ENCODE measurements around the gene C1D.

The C1D gene

DNA sequence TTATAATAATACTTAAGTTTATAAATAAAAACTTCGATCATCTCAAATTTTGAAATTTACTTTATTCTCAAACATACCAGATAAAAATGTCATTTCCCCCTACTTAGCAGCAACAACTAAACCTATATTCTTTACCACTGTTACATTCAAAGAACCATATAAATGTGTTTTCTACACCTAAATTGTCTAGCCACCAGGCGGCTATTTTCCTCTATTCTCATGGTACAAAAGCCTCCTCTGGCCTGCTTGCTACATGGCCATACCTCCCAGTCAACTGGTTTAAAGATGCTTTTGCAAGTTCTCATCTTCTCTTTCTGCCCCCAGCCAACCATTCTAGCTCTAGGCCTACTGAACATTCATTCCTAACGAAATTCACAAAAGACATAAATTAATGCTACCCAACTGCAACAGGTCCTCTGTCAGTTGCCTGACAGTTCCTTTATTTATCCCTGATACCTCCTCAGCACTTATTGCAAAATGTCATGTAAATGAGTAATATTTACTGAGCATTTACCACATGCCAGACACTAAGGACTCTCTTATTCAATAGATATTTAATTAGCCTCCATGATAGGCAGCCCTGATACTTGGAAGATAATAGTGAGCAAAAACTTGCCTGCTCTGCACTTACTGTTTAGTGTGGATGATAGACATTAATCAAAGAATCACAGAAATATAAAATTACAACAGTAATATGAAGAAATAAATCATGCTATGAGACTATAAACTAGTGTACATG, 5.0 kb downstream of the C1D start:
- no peak for DNase-seq (ENCODE audit: low spot score)

DNA sequence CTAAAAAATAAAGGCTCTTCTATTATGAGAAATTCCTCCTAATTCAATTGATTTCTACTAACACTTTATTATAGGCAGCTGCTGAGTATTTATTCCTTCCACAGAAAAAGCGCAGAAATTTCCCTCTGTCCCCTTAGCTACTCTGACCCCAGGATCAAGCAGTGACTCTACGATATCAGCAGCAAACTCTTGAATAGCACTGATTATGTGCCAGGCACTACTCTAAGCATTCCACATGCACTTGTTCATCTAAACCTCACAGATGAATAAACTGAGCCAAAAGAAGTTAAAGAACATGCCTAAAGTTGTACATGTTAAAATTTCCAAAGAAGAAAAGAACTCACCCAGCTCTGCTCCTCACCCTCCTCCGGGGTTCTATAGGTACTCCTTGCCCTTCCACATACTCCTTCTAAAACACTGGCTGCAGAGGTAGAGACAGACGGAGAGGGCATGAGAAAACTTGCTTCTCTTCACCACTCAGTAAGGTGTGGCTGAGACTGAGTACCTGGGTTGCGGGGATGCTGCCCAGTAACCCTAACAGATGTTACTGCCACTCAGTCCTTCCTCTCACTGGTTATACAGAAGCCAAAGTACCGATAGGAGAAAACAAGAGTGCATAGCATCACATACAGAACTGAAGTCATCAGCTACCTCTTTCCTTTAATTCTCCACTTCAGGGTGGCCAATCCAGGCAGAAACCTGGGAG, 9.9 kb downstream of the C1D start:
- no peak for DNase-seq (ENCODE audit: low spot score)

DNA sequence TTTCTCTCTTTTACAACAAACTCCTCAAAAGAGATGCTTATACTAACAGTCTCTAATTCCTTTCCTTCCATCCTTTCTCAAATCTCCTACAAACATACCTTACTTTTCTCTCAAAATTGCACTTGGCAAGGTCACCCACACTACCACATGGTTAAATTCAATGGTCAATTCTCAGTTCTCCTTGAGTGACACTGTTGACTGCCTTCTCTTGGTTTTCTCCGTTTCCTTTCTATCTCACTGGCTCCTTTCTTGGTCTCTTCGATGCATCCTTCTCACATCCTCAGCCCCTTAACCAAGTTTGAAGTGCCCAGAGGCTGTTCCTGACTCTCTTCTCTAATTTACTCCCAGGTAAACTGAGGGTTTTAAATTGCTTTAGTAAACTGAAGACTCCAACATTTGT, 12.5 kb downstream of the C1D start:
- DNase-seq (ENCODE audit: low spot score) = no peak

DNA sequence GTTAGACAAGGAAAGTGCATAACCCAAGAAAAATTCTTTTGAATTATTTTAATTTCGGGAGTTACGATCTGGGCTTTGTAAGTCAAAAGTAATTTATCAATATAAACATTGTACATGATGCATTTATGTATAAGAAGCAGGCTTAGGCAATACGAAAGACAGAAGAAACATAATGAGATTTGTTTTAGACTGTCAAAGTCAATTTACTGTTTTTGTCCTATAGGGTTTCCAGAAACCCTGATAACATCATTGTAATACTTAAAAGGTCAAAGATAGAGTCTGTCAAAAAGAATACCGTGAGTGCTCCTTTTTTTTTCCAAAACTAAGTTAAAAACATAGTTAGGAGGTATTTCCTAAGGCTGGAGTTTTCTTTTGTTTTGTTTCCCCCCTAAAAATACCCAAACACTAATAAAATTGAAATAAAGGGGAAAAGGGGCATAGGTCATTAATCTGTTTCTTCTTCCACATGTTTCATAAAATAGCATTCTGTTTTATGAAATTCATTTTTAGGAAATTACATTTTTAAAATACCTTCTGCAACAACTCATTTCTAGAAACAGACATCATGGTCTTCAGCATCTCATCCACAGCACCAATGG, 16.1 kb downstream of the C1D start:
- no peak for DNase-seq (ENCODE audit: low spot score)

DNA sequence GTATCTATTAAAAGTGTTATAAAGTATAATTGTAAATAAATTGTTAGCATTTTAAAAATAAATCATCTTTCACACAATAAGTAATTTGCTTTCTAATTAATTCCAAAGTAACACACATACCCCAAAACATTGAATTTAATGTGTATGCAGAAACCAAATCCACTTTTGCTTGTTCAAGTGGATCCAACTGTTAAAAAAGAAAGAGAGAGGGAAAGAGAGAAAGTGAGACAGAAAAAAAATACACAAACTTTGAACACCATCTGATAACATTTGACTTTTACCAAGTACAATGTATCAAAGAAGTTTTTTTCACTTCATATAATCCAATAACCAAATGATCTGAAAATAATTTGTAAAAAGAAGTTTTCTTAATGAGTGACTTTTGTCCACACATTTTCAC, 16.6 kb downstream of the C1D start:
- DNase-seq (ENCODE audit: low spot score) = no peak

DNA sequence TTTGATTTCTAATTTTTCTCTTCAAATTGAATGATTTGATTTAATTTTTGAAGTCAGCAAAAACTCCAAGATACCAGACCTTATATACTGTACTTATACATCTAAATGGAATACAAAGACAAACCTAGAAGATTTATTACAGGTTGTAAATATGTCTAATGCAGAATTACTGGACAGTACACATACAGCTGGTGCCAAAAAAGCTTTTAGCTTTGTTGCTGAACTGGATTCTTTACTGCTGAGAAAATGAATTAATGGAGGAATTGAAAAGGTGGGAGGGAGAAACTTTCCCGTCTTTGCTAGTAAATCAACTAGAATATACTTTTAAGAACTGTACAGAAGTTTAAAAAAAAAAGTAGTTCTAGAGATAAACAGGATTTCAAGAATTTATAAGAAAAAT, 17.5 kb downstream of the C1D start:
- DNase-seq (ENCODE audit: low spot score) = no peak

DNA sequence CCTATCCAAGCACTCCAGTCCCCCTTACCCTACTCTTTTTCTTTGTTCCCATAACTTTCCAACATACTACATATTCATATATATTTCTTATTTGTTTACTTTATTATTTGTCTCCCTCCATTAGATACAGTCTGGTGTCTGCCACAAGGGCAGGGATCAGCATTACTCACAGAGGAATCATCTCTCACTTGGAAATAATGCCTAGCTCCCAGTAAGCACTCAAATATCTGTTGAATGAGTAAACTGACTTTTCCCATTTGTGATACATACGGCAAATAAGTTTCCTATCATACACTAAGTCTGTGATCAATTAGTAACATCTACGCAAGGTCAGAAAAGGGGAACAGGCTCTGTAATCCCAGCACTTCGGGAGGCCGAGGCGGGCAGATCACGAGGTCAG, 18.7 kb downstream of the C1D start:
- peak; percentile 40 for DNase-seq (ENCODE audit: low spot score)

DNA sequence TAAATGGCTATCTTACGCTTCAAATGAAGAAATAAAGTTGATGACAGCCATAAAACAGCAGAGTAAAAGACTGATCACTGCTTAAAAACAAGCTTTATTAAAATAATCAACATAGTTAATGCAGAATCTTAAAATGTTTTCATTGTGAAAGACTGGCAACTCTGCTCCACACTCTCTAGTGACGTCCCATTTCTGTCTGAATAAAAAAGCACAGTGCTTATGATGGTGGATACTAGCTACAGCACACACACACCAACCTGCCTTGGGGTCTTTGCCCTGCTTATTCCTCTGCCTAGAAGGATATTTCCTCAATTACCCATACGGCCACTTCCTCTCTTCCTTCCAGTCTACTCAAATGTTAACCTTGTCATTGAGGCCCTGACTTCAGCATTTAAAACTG, 19.1 kb downstream of the C1D start:
- DNase-seq (ENCODE audit: low spot score) = no peak

DNA sequence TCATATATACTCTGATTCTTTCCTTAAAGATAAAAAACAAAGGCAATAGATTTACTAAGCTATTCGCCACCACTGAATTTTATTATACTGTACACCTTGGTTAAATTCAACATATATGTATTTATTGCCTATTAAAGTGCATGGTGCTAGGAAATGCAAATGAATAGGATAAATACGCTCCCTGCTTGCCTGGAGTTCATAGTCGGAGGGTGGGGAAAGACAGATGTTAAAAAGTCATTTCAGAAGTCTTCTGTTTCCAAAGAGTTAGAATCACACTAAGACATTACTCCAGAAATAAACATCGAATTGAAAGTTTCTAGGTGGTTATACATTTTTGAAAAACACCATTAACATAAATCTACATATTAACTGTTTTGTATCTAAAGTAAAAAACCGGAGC, 19.8 kb downstream of the C1D start:
- DNase-seq (ENCODE audit: low spot score) = no peak

DNA sequence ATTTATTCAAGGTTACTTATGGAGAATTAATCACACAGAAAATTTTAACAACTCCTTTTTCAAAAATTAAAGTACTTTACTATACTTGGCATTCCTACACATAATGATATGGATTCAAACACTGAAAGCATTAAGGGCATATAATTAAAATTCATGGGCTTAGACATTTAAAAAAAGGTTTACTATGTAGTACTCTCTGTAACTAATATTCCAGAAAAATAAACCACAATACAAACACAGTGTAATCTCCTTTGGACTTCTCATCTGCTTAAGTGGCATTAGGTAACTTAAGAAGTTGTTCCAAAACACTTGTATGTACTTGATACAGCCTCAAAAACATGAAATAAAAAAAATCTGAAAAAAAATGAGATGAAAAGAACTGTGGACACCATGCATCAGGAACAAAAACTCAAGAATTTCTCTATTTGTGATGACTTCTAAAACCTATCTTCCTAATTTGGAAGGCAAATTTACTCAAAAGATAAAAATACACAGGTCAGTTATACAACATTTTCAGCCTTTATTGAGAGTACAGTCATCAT, 21.0 kb downstream of the C1D start:
- no peak for DNase-seq (ENCODE audit: low spot score)

DNA sequence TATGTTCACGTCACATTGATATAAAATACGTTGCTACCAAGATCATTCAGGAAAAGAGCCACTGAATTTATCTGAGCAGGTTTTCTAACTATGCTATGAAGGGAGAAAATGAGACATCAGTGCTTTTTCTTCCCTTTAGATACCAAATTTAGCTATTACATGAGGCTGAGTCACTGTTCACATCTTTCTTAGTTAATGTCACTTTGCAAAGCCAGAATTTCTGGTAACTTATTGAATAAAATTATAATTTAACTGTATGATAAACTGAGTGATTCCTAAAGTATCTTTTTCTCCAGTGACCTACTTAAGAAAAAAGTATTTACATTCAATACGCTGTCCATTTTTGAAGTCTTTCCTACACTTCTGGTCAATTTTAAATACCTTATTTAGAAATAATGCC, 22.7 kb downstream of the C1D start:
- DNase-seq (ENCODE audit: low spot score) = no peak

DNA sequence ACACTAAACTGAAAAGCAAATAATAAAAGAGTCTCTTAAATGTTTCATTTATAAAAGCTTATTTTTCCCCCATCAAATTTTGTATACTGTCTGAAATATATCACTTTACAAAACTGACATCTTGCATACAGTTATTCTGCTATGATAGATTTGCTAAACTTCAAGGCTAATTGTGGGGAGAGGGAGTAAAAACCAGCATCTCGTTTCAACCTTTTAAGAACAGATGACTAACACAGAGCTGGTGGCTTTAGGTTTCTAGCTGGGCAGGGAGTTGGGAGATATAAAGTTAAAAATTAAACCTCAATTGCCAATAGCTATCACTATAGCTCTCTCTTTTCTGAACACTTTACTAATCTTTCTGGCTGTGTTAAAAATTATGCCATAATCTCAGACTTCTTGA, 23.5 kb downstream of the C1D start:
- no peak for DNase-seq (ENCODE audit: low spot score)

DNA sequence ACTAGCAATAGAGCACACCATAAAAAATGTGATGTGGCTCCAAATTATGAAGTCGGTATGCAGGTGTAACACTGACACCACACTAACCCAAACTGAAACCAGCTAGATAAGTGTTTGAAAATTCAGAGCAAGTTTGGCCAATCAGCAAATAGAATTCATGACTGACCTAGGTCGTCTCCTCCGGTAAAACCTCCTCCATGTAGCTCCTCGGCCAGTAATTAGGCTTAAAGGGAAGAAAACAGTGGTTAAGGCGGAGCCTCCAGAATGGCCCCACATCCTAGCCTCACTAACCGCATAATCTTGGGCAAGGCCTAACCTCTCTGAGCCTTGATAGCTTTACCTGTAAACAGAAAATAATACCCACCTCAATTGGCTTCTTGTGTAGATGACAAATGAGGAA, 30.1 kb downstream of the C1D start:
- DNase-seq (ENCODE audit: low spot score) = no peak

DNA sequence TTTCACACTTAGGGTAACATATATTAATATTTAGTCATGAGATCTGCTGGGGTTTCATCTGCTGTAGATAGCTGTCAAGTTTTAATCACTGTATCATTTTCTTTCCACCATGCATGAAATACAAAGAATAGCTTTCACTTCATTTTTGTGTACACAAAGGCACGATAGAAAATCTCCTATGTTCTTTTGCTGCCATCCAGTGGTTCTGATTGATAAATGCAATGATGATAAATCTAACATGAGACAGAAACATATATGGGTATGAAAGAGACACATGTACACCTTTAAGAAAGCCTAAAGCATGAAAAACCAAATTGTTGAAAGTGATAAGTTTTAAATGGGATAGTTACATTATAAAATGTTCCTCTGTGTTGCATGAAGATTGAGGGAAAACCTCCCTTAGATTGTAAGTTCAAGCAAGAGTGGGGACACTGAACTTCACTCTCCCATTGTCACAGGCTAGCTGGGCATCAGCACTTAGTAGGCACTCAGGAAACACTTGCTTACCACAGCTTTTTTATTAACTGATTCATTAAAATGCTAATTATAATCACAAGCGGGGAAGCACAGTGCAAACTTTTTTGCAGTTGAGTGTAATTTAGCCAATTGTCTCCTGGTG, 31.2 kb downstream of the C1D start:
- peak; percentile 27 for DNase-seq (ENCODE audit: low spot score)

DNA sequence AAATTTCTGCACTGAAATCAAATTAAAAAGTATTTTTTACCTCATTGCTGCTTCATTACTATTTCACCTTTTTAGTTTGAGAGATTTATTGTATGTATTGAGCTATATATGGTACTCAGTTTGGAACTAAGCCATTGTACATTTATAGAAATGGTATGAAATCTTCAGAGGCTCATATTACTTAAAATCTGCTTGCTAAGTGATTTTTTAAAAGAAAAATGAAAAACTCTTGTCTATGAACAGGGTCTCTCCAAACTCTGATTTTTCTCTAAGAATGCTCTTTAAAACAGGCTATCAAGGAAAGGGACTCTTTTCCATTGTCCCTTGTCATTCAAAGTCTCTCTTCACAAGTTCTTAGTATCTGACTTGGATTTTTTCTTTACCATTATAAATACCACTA, 31.8 kb downstream of the C1D start:
- no peak for DNase-seq (ENCODE audit: low spot score)

DNA sequence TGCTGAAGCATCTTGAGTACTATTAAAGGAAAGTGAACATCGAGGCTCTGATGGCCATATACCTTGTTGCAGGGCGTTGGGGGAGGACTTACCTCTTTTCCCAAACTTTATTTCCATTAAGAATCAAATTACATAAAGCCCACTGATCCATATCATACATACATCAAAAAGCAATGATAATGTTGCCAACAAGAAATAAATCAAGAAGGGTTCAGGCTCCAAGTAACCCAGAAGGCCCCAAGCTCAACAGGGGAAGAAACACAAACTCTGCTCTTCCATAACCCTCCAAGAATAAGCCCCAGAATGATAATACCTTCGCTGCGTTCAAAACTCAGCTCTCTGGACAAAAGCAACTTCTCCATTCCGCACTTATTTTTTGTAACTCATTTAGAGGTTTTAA, 32.3 kb downstream of the C1D start:
- DNase-seq (ENCODE audit: low spot score) = no peak

DNA sequence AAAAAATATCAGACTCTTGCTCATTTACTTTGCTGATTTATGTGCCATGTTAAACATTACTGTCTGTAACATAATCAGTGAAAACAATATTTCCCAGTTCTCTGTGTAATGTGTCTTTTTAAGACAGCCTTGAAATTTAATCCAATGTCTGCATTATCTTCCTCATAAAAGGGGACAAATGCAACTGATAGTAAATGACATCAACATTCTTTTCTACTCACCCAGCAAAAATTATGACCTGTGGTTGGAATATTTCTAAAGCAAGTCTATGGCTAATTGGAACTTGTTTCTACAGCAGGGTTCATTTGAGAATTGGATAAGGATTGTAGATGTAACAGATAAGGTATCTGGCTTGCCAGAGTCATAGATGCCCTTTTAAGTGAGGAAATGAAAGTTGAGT, 34.8 kb downstream of the C1D start:
- DNase-seq (ENCODE audit: low spot score) = no peak

DNA sequence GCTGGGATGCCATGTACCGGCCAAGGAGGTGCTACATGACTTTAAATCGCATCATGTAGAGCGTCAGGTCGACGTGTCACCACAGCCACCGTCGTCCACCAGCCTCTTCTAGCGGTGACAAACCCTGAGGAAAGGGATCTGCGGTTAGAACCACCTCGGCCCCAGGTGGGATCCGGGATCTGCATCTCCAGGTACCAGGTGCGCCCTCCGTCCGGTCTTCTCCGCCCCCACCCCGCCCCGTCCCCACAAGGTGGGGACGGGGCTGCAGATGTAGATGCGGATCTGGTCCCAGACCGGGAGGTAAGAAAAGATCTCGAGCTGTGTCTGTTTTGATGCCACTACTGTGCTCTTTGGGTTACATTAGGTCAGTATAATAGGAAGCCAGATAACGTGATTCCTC, 38.4 kb downstream of the C1D start:
- DNase-seq (ENCODE audit: low spot score) = no peak

DNA sequence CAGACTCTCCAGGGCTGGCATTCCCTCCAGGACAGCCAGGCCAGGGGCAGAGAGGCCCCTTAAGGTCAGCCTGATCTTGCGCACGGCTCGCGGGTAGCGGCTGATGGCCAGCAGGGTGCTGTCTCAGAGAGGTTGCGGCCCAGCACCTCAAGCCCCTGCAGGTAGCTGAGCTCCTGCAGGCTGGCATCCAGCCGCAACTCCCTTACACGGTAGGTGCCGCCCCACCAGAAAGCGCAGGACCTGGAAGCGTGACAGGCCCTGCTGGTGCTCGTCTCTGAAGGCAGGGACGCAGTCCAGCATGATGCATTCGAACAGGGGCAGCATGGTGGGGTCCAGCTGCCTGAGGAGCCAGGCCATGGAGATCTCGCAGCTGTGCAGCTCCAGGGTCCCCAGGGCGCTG, 38.9 kb downstream of the C1D start:
- no peak for DNase-seq (ENCODE audit: low spot score)

DNA sequence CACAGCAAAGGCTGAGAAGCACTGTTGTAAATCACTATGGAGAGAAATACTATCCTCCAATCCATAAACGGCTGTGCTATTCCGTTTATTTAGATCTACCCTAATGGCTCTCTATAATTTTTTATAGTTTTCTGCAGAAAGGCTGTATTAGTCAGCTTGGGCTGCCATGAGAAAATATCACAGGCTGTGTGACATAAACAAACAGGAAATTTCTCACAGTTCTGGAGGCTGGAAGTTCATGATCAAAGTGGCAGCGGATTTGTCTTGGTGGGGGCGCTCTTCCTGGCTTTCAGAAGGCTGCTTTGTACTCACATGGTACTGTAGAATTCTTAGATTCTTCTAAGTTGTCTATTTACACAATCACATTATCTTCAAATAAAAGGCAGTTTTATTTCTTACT, 44.1 kb downstream of the C1D start:
- DNase-seq (ENCODE audit: low spot score) = no peak

DNA sequence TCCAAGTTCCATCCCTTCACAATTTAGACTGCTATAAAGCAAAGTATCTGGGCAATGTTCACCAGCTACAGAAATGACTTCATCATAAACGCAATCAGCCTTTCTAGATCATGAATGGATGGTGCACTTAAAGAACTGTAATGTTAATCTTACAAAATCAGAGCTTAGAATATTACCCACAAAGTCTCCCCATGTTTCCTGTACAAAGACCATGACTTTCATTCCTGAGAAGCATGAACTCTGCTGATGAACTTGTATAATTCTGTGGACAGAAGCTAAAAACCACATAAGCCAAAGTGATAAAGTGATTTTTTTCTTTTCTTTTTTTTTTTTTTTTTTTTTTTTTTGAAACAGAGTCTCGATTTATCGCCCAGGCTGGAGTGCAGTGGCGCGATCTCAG, 53.3 kb downstream of the C1D start:
- no peak for DNase-seq (ENCODE audit: low spot score)

DNA sequence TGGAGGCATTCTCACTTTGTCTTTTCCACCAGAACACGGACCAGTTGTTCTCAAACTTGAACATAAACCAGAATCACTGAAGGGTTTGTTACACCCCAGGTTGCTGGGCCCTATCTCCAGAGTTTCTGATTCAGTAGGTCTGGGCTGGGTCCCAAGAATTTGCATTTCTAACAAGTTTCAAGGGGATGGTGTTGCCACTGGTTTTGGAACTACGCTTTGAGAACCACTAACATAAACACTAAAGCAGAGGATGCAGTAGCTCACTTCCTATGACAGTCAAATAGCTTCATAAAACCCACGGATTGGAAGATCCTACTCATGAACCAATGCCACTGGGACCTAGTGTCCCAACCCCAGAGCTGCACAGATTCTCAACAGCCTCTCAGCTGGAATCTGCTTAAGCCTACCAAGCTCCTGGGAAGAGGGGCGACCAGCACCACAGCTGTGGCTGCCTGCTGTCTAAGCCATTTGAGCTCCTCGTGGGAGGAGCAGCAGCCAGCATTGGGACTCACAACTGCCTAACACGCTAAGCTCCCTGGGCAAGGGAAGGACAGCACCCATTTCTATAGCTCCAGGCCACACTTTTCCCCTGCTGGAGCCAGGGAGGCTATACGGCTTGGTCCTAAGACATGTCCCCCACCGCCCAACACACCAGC, 62.5 kb downstream of the C1D start:
- DNase-seq (ENCODE audit: low spot score) = no peak

Measured in hepatic stellate cell (primary cell).